HG02571 (cell line): ENCODE data around the gene HS3ST6.
"Not testable (repeated sequence)": the region's sequence is repeated elsewhere in the genome, so short reads cannot be mapped to it uniquely, and the experiment has no call there.

ENCODE experiments used
- ATAC-seq: cut with Tn5 transposase; IDR thresholded peaks from one replicate; pipeline ENCODE4 v1.9.1; 2021; ENCODE audit warnings: mild to moderate bottlenecking, moderate library complexity; ENCODE audit not compliant: unreplicated experiment

HS3ST6 gene

DNA sequence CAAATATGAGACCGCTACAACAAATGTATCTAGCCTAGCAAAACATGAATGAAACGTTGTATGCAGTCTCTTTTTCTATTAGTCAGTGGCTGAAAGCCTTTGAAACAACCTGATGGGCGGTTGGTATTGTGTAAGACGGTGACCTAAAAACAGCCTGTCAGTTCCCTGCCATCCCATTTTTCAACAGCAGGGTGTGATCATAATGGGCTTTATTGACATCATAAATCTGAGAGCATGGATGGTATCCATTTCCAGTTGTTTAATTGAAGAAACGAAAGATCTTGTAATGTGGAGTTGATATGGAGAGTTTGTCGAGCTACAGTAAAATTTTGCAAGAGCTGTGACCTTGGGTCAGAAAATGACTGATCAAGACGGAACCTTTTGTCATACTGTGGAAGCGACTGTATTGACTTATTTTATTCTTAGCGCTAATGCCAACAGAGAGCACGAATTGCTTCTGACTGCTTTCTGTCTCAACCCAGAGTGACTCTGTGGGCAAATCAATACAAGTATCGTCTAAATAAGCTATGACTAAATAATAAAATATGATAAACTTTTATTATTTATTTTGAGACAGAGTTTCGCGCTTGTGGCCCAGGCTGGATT is 34.0 kb downstream of the HS3ST6 start:
- no peak for ATAC-seq

DNA sequence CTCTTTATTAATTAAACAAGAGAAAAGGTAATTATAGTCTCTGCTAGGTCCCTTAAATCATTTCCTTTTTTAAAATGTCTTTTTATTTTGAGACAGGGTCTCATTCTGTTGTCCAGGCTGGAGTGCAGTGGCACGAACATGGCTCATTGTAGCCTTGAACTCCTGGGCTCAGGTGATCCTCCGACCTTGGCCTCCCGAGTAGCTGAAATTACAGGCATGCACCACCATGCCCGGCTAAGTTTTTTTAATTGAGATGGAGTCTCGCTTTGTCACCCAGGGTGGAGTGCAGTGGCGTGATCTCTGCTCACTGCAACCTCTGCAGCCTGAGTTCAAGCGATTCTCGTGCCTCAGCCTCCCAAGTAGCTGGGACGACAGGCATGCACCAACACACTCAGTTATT is 37.0 kb downstream of the HS3ST6 start:
- not testable (repeated sequence) for ATAC-seq

DNA sequence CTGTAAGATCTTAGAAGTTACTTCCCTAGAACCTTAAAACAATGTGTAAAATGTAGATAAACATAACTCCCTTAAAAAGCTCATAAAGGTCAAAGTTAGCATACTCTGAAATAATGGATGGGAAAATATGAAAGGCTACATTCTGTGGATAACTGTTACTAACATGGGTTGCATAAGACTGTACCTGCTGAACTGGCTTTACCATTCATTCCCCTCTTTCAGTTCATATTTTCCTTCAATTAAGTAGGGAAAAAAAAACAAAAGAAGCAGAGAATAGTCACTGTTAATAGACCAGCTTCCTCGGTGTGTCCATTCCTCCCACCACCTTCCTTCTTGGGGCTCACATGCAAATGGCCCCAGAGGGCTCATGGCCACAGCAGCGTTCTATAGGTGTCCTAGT is 38.7 kb downstream of the HS3ST6 start:
- ATAC-seq: no peak

DNA sequence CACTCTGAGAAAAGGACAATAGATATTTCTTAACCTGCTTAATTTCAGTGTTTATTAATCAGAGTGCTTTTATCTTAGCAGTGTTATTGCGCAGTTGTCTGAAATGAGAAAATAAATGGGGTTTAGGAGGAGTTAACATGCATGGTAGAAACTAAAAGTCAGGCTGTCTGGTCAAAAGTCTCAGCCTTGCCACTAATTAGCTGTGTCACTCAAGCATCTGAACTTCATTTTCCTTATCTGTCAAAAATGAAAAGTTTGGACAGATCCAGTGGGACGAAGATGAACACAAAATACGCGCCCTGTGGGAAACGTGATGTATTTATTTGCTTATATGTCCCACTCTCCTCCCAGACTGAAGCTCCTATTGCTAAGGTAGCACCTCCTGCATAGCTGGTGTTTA is 40.0 kb downstream of the HS3ST6 start:
- ATAC-seq: no peak

GRCh38 chr16:1877804-1878203 is 40.4 kb downstream of the HS3ST6 start:
- no peak for ATAC-seq

- ATAC-seq: no peak
Observed at GRCh38 chr16:1877089-1877488, 41.1 kb downstream of the HS3ST6 start.

DNA sequence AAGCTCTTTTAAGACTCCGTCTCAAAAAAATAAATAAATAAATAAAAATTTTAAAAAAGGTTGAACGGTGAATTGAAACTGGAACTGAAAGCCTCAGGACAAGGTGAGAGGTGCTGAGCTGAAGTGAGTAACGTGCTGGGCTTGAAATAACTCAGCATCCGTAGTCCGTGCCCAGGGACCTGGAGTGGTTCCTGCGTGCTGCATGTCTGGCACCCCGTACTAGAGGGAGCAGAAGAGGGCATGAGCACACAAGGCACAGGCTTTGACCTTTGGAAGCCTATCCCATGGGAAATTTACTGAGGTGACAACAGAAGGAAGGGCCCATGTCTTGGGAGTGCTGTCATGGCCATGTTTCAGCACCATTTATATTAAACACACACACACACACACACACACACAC is 41.7 kb downstream of the HS3ST6 start:
- ATAC-seq: no peak

GRCh38 chr16:1876066-1876465 is 42.1 kb downstream of the HS3ST6 start:
- not testable (repeated sequence) for ATAC-seq

GRCh38 chr16:1874854-1875253 is 43.4 kb downstream of the HS3ST6 start:
- no peak for ATAC-seq

DNA sequence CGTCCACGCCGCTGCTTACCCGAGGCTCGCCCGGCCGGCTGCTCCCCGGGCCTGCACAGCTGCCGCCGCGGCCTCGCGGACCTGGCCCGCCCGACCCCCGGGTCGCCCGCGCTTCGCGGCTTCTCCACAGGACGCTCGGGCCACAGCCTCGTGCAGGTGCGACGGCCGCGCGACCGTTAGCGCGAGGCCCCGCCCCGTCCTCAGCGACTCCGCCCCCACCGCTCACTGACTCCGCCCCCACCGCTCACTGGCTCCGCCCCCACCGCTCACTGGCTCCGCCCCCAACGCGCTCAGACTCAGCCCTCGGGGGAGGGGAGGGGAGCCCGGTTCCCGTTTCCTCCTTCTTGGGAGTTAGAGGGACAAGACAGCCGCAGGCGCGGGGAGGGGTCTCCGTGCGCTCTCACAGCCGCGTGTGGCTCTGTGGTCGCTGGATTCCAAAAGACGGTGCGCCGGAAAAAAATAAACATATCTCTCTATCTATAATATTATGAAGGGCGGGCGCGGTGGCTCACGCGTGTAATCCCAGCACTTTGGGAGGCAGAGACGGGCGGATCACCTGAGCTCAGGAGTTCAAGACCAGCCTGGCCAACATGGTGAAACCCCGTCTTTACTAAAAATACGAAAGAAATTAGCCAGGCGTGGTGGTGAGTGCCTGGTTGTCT is 46.1 kb downstream of the HS3ST6 start, which contains the start of gene MEIOB:
TSS of gene MEIOB (minus strand) at position 191 of the 662 bp plus-strand sequence. CDS start 3,989 bp downstream, outside the sequence.
- no peak for ATAC-seq

DNA sequence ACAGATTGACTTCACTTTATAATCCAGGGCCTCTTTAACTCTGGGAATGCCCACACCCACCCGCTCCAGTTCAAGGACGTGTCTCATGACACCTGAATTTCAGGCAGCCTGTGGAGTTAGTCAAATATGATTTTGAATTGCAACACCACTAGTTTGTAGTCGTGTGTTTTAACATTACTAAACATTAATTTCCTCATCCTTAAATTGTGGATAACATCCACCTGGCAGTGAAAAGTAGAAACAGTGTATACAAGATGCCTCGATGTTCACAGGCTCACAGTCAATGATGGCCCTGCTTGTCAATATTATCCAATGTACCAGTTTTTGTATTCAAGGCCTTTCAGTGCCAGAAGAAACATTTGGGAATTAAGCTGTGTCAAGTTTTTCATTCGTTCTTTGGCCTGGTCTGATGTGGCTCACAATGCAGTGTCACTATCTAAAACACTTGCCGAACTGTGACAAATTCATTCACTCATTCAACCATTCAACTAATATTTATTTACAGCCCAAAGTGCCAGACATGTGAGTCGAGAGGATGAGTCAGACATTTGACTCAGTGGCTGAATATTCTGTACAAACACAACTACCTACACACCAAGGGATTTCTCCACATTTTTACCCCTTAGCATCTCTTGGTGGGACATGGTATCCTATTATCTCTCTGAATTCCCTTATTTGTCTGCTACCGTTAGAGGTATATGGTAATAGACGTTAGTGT is 47.7 kb downstream of the HS3ST6 start:
- no peak for ATAC-seq

GRCh38 chr16:1865902-1866690 is 52.1 kb downstream of the HS3ST6 start:
- no peak for ATAC-seq

DNA sequence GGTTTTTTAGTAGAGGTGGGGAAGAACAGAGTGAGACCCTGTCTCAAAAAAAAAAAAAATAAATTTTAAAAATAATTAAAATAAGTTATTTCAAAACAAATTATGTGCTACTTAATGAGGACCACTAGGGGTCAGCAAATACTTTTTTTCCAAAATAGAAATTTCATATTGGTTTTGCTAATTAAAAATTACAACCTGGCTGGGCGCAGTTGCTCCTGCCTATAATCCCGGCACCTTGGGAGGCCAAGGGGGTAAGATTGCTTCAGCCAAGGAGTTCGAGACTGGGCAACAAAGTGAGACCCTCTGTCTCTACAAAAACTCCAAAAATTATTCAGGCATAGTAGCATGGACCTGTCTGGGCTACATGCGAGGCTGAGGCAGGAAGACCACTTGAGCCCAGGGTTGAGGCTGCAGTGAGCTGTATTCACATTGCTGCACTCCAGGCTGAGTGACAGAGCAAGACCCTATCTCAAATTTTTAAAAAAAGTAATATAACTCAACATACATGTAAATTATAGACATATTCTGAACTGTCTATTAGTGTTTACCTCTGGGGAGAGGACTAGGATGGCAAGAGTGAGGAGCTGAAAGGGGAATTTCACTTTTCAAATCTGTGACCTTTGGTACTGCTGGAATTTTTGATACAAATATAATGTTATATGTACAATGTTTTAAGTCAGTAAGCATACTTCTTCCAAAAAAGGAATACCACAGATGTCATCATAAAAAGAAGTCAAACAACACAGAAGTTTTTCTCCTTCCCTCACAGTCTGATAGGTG is 54.3 kb downstream of the HS3ST6 start:
- no peak for ATAC-seq

DNA sequence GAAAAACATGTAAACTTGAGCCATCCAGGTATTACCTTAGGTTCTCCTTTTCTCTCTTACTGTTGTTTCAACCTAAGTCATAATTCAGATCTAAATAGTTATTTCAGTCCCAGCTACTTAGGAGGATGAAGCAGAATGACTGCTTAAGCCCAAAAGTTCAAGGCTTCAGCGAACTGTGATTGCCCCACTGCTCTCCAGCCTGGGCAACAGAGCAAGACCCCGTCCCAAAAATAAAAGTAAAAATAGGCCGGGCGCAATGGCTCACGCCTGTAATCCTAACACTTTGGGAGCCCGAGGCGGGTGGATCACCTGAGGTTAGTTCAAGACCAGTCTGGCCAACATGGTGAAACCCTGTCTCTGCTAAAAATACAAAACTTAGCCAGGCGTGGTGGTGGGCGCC is 55.8 kb downstream of the HS3ST6 start:
- no peak for ATAC-seq

DNA sequence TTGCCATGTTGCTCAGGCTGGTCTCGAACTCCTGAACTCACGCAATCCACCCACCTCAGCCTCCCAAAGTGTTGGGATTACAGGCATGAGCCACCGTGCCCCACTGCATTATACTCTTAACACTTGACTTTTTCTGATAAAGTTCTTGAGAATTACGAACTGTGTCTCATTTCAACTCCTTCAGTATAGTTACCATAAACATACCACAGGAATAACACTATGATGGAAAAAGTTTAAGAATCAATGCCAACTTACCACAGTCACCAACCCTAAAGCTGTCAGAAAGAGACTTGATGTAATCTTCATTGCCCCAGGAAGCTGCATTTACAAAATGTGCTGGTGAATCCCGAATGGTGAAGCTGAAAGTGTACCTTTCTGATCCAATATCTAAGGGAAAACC is 56.5 kb downstream of the HS3ST6 start:
- no peak for ATAC-seq
